ENCODE results near the gene DLGAP1. TPM values are rescaled to one million over a fixed set of nuclear protein-coding genes. Genes with fewer than 3 reads are reported as not detected.

The DLGAP1 gene
- total and polyA plus RNA-seq, 2 of the 13 experiments (the other 11 are each of a cell fraction or from before 2014, with no cell fraction given), result 0.01 TPM; not detected in 1

DNA sequence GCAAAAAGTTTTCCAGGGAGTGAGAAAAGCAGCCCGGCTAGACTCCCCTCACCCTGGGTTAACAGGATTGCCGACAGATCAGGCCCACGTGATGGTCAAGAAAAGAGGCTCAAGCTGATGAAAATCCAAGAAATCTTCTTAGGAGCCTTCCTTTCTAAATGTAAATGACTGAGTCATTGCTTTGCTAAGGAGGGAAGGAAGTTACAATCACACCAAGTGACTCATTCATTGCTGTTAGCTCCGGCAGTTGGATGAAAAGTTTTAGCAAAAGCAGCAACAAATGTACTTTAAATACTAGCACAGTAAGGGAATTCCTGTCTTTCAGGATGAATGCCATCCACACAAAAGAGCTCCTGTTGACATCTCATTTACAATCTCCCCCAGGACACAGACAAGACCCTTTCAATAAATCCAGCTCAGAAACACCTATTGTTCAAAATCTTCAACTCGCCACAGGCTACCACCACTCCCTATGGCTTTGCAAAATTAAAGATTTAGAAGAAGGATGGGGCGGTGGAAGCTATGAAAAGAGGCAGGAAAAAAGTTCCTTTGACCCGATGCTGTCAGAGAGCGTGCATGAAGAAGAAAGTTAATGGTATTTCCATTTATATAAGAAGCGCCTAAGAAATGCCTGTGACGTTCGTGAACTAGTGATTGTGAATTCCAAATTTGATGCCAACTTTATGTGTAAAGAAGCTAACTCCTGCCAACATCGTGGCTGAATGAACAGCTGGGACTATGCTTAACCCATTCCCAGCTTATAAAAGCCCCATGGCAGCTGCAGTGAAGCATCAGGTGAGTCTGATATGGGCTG, 851.5 kb downstream of the DLGAP1 start (continued):
- TF ChIP-seq PRPF4 (IDR thresholded peaks at IDR 0.05; ENCODE audit: low read depth, low read length, poor library complexity, severe bottlenecking), result no peak
- TF ChIP-seq ZNF766 (CRISPR knock-in tag; IDR thresholded peaks at IDR 0.05; ENCODE audit: borderline replicate concordance), result no peak
- no peak for TF ChIP-seq NR3C1 (CRISPR knock-in tag; IDR thresholded peaks at IDR 0.05)
- no peak for TF ChIP-seq JUN (CRISPR knock-in tag; IDR thresholded peaks at IDR 0.05)
- 0 out of 2 replicates have a peak, but pooled peaks have one; percentile 9 for TF ChIP-seq RARA (CRISPR knock-in tag; IDR thresholded peaks at IDR 0.05)
- TF ChIP-seq ZNF615 (CRISPR knock-in tag; IDR thresholded peaks at IDR 0.05; ENCODE audit: borderline replicate concordance), result no peak
- peak; percentile 15; the same call in 1 of the 2 replicates for TF ChIP-seq SOX5 (CRISPR knock-in tag; IDR thresholded peaks at IDR 0.05; ENCODE audit: borderline replicate concordance)
- TF ChIP-seq FOXK1 (CRISPR knock-in tag; IDR thresholded peaks at IDR 0.05; ENCODE audit: borderline replicate concordance, low read depth), result 0 out of 2 replicates have a peak, but pooled peaks have one; percentile 7
- TF ChIP-seq, protein P1, sequence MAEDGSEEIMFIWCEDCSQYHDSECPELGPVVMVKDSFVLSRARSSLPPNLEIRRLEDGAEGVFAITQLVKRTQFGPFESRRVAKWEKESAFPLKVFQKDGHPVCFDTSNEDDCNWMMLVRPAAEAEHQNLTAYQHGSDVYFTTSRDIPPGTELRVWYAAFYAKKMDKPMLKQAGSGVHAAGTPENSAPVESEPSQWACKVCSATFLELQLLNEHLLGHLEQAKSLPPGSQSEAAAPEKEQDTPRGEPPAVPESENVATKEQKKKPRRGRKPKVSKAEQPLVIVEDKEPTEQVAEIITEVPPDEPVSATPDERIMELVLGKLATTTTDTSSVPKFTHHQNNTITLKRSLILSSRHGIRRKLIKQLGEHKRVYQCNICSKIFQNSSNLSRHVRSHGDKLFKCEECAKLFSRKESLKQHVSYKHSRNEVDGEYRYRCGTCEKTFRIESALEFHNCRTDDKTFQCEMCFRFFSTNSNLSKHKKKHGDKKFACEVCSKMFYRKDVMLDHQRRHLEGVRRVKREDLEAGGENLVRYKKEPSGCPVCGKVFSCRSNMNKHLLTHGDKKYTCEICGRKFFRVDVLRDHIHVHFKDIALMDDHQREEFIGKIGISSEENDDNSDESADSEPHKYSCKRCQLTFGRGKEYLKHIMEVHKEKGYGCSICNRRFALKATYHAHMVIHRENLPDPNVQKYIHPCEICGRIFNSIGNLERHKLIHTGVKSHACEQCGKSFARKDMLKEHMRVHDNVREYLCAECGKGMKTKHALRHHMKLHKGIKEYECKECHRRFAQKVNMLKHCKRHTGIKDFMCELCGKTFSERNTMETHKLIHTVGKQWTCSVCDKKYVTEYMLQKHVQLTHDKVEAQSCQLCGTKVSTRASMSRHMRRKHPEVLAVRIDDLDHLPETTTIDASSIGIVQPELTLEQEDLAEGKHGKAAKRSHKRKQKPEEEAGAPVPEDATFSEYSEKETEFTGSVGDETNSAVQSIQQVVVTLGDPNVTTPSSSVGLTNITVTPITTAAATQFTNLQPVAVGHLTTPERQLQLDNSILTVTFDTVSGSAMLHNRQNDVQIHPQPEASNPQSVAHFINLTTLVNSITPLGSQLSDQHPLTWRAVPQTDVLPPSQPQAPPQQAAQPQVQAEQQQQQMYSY (CRISPR knock-in tag; IDR thresholded peaks at IDR 0.05), result no peak
- TF ChIP-seq ZNF260 (CRISPR knock-in tag; IDR thresholded peaks at IDR 0.05; ENCODE audit: borderline replicate concordance, low read depth), result no peak
- TF ChIP-seq ZNF460 (CRISPR knock-in tag; IDR thresholded peaks at IDR 0.05; ENCODE audit: borderline replicate concordance), result no peak
- TF ChIP-seq ZNF235 (CRISPR knock-in tag; IDR thresholded peaks at IDR 0.05; ENCODE audit: borderline replicate concordance), result no peak
- no peak for TF ChIP-seq PHB2 (IDR thresholded peaks at IDR 0.05; ENCODE audit: partially characterized antibody)
- TF ChIP-seq CHD2 (IDR thresholded peaks at IDR 0.05; ENCODE audit: low read depth, low read length), result no peak
- no peak for TF ChIP-seq JDP2 (CRISPR knock-in tag; IDR thresholded peaks at IDR 0.05; ENCODE audit: borderline replicate concordance)
- TF ChIP-seq, protein P2, sequence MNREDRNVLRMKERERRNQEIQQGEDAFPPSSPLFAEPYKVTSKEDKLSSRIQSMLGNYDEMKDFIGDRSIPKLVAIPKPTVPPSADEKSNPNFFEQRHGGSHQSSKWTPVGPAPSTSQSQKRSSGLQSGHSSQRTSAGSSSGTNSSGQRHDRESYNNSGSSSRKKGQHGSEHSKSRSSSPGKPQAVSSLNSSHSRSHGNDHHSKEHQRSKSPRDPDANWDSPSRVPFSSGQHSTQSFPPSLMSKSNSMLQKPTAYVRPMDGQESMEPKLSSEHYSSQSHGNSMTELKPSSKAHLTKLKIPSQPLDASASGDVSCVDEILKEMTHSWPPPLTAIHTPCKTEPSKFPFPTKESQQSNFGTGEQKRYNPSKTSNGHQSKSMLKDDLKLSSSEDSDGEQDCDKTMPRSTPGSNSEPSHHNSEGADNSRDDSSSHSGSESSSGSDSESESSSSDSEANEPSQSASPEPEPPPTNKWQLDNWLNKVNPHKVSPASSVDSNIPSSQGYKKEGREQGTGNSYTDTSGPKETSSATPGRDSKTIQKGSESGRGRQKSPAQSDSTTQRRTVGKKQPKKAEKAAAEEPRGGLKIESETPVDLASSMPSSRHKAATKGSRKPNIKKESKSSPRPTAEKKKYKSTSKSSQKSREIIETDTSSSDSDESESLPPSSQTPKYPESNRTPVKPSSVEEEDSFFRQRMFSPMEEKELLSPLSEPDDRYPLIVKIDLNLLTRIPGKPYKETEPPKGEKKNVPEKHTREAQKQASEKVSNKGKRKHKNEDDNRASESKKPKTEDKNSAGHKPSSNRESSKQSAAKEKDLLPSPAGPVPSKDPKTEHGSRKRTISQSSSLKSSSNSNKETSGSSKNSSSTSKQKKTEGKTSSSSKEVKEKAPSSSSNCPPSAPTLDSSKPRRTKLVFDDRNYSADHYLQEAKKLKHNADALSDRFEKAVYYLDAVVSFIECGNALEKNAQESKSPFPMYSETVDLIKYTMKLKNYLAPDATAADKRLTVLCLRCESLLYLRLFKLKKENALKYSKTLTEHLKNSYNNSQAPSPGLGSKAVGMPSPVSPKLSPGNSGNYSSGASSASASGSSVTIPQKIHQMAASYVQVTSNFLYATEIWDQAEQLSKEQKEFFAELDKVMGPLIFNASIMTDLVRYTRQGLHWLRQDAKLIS (CRISPR knock-in tag; IDR thresholded peaks at IDR 0.05), result peak; percentile 88; the same call in 1 of the 2 replicates
- TF ChIP-seq HOXA9 (CRISPR knock-in tag; IDR thresholded peaks at IDR 0.05; ENCODE audit: borderline replicate concordance), result no peak
- TF ChIP-seq, protein P3, sequence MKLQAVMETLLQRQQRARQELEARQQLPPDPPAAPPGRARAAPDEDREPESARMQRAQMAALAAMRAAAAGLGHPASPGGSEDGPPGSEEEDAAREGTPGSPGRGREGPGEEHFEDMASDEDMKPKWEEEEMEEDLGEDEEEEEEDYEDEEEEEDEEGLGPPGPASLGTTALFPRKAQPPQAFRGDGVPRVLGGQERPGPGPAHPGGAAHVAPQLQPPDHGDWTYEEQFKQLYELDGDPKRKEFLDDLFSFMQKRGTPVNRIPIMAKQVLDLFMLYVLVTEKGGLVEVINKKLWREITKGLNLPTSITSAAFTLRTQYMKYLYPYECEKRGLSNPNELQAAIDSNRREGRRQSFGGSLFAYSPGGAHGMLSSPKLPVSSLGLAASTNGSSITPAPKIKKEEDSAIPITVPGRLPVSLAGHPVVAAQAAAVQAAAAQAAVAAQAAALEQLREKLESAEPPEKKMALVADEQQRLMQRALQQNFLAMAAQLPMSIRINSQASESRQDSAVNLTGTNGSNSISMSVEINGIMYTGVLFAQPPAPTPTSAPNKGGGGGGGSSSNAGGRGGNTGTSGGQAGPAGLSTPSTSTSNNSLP (IDR thresholded peaks at IDR 0.05; ENCODE audit: low read depth, low read length), result no peak

Measured in HepG2 (cell line).